Ectodermal cell (in vitro differentiated cells): ENCODE data around the gene CAMSAP1.

Experiments
- H3K27ac ChIP-seq: 2 replicates; pipeline ENCODE4 v1.7.0; 2013; ENCODE audit warnings: mild to moderate bottlenecking, low read depth, low read length; ENCODE audit not compliant: insufficient read depth, poor library complexity, severe bottlenecking
- H3K27me3 ChIP-seq: 2 replicates; pipeline ENCODE4 v1.7.0; 2013; ENCODE audit warnings: mild to moderate bottlenecking, low read length; ENCODE audit not compliant: insufficient read depth, control insufficient read depth, poor library complexity, severe bottlenecking
- H3K36me3 ChIP-seq: one replicate; pipeline ENCODE4 v1.7.0; 2013; ENCODE audit warnings: low read length; ENCODE audit not compliant: control insufficient read depth, insufficient read depth
- H3K4me1 ChIP-seq: one replicate; pipeline ENCODE4 v1.7.0; 2013; ENCODE audit warnings: low read length; ENCODE audit not compliant: control insufficient read depth, insufficient read depth
- H3K4me3 ChIP-seq: 2 replicates; pipeline ENCODE4 v1.7.0; 2013; ENCODE audit warnings: low read depth, low read length, control low read depth; ENCODE audit not compliant: insufficient read depth
- H3K9me3 ChIP-seq: 2 replicates; pipeline ENCODE4 v1.7.0; 2013; ENCODE audit warnings: mild to moderate bottlenecking, low read length, moderate library complexity; ENCODE audit not compliant: control insufficient read depth
- WGBS, 2 experiments: methylation state at CpG; one replicate each; pipeline ENCODE4 v1.1.7; 2013; ENCODE audit warnings: missing lambda C conversion rate in 2 of 2; 5-methylcytosine and 5-hydroxymethylcytosine counted together

CAMSAP1 gene

GRCh38 chr9:135839516-135839915 is 67.8 kb downstream of the CAMSAP1 start:
- no peaks in the 10 kb centered on the region for H3K9me3 ChIP-seq
- 94 to 97% methylated on average over 11 of the region's 11 CpGs for WGBS, 2 experiments

GRCh38 chr9:135835131-135835530 is 72.2 kb downstream of the CAMSAP1 start:
- WGBS, 2 experiments = 92 to 93% methylated on average over 10 of the region's 10 CpGs
- Histone ChIP-seq H3K36me3 (peaks cover 7% of the 10 kb centered on the region), H3K9me3 (no peaks in the 10 kb centered on the region), H3K27ac (no peak overlapping the region), H3K4me1 (no peaks in the 10 kb centered on the region), H3K27me3 (no peaks in the 10 kb centered on the region), H3K4me3 (no peak overlapping the region)

More at GRCh38 chr9:135839516-135839915, 67.8 kb downstream of the CAMSAP1 start:
- Histone ChIP-seq H3K4me1 (peaks cover 9% of the 10 kb centered on the region), H3K27ac (no peak overlapping the region), H3K36me3 (peaks cover 7% of the 10 kb centered on the region), H3K27me3 (no peaks in the 10 kb centered on the region), H3K4me3 (no peak overlapping the region)

GRCh38 chr9:135833864-135834263 is 73.5 kb downstream of the CAMSAP1 start:
- Histone ChIP-seq H3K27ac (no peak overlapping the region), H3K4me1 (no peaks in the 10 kb centered on the region), H3K9me3 (peaks cover 2% of the 10 kb centered on the region), H3K4me3 (no peak overlapping the region), H3K27me3 (no peaks in the 10 kb centered on the region), H3K36me3 (peaks cover 11% of the 10 kb centered on the region)
- 91 to 100% methylated on average over 2 to 3 of the region's 3 CpGs for WGBS, 2 experiments

GRCh38 chr9:135830496-135830895 is 76.8 kb downstream of the CAMSAP1 start:
- Histone ChIP-seq H3K27me3 (no peaks in the 10 kb centered on the region), H3K9me3 (peaks cover 2% of the 10 kb centered on the region), H3K36me3 (peaks cover 11% of the 10 kb centered on the region), H3K27ac (no peak overlapping the region), H3K4me1 (no peaks in the 10 kb centered on the region), H3K4me3 (no peak overlapping the region)
- WGBS, 2 experiments = 93 to 100% methylated on average over 1 of the region's 1 CpG

GRCh38 chr9:135828656-135829055 is 78.7 kb downstream of the CAMSAP1 start:
- WGBS, 2 experiments = 89 to 91% methylated on average over 5 of the region's 5 CpGs
- H3K9me3 ChIP-seq = peaks cover 2% of the 10 kb centered on the region
- H3K27ac ChIP-seq = no peak overlapping the region
- H3K4me3 ChIP-seq = no peak overlapping the region
- no peaks in the 10 kb centered on the region for H3K27me3 ChIP-seq
- H3K4me1 ChIP-seq = no peaks in the 10 kb centered on the region
- H3K36me3 ChIP-seq = peaks cover 7% of the 10 kb centered on the region

- Histone ChIP-seq H3K27ac (no peak overlapping the region), H3K4me3 (no peak overlapping the region), H3K9me3 (peaks cover 2% of the 10 kb centered on the region), H3K36me3 (peaks cover 14% of the 10 kb centered on the region), H3K27me3 (no peaks in the 10 kb centered on the region), H3K4me1 (no peaks in the 10 kb centered on the region)
- 95% methylated on average over 13 of the region's 13 CpGs for WGBS, 2 experiments
These were observed 79.3 kb downstream of the CAMSAP1 start for GRCh38 chr9:135827866-135828580.

GRCh38 chr9:135827301-135827700 is 80.0 kb downstream of the CAMSAP1 start:
- 95 to 96% methylated on average over 12 of the region's 12 CpGs for WGBS, 2 experiments
- Histone ChIP-seq H3K4me3 (no peak overlapping the region), H3K4me1 (no peaks in the 10 kb centered on the region), H3K27me3 (no peaks in the 10 kb centered on the region), H3K9me3 (peaks cover 2% of the 10 kb centered on the region), H3K27ac (no peak overlapping the region), H3K36me3 (peaks cover 19% of the 10 kb centered on the region)

- no peak overlapping the region for H3K4me3 ChIP-seq
- no peaks in the 10 kb centered on the region for H3K4me1 ChIP-seq
- 93 to 95% methylated on average over 14 of the region's 14 CpGs for WGBS, 2 experiments
- H3K36me3 ChIP-seq = peaks cover 27% of the 10 kb centered on the region
- peaks cover 2% of the 10 kb centered on the region for H3K9me3 ChIP-seq
- H3K27ac ChIP-seq = no peak overlapping the region
- no peaks in the 10 kb centered on the region for H3K27me3 ChIP-seq
These were observed 81.2 kb downstream of the CAMSAP1 start for GRCh38 chr9:135826188-135826545.

- Histone ChIP-seq H3K27ac (no peak overlapping the region), H3K9me3 (peaks cover 2% of the 10 kb centered on the region), H3K4me3 (no peak overlapping the region), H3K36me3 (peaks cover 33% of the 10 kb centered on the region), H3K4me1 (no peaks in the 10 kb centered on the region), H3K27me3 (no peaks in the 10 kb centered on the region)
- 93 to 94% methylated on average over 25 of the region's 25 CpGs for WGBS, 2 experiments
These were observed 81.7 kb downstream of the CAMSAP1 start for GRCh38 chr9:135825435-135826187.

- Histone ChIP-seq H3K27ac (no peak overlapping the region), H3K4me1 (no peaks in the 10 kb centered on the region), H3K4me3 (no peak overlapping the region), H3K27me3 (no peaks in the 10 kb centered on the region), H3K36me3 (peaks cover 51% of the 10 kb centered on the region), H3K9me3 (no peaks in the 10 kb centered on the region)
- WGBS, 2 experiments = 95 to 97% methylated on average over 12 of the region's 12 CpGs
These were observed 84.3 kb downstream of the CAMSAP1 start for GRCh38 chr9:135823036-135823435.
